Mesendoderm (in vitro differentiated cells): ENCODE results near the gene CALM3.

ENCODE experiments used
- DNase-seq: peaks from one replicate; pipeline ENCODE4 v3.0.0; 2013
- H2AK5ac ChIP-seq: 2 replicates; pipeline ENCODE4 v1.6.1; 2013; ENCODE audit warnings: low read length, inconsistent platforms
- H2BK120ac ChIP-seq: 2 replicates; pipeline ENCODE4 v1.6.1; 2013; ENCODE audit warnings: low read depth, mild to moderate bottlenecking, low read length, moderate library complexity, mixed read lengths
- H2BK15ac ChIP-seq: replicated peaks from 2 replicates; pipeline ENCODE4 v1.6.1; 2013; ENCODE audit warnings: low read depth, mild to moderate bottlenecking, moderate library complexity
- H2BK5ac ChIP-seq: 2 replicates; pipeline ENCODE4 v1.6.1; 2013; ENCODE audit warnings: low read length, inconsistent platforms
- H3K18ac ChIP-seq: 2 replicates; pipeline ENCODE4 v1.6.1; 2013; ENCODE audit warnings: mild to moderate bottlenecking, low read length, mixed read lengths
- H3K23ac ChIP-seq: one replicate; pipeline ENCODE4 v1.6.1; 2013; ENCODE audit warnings: low read length
- H3K27ac ChIP-seq: 2 replicates; pipeline ENCODE4 v1.5.1; 2013; ENCODE audit warnings: low read depth, mild to moderate bottlenecking, inconsistent platforms, low read length, moderate library complexity
- H3K27me3 ChIP-seq: 2 replicates; pipeline ENCODE4 v1.6.1; 2013; ENCODE audit warnings: low read length, control low read depth, mild to moderate bottlenecking, inconsistent platforms; ENCODE audit not compliant: insufficient read depth, poor library complexity
- H3K36me3 ChIP-seq: 2 replicates; pipeline ENCODE4 v1.6.1; 2013; ENCODE audit warnings: low read length, inconsistent platforms; ENCODE audit not compliant: control insufficient read depth, insufficient read depth
- H3K4ac ChIP-seq: one replicate; pipeline ENCODE4 v1.6.1; 2013; ENCODE audit warnings: low read depth, mild to moderate bottlenecking, low read length, moderate library complexity
- H3K4me1 ChIP-seq: 2 replicates; pipeline ENCODE4 v1.6.1; 2013; ENCODE audit warnings: low read depth, low read length, inconsistent platforms; ENCODE audit not compliant: control insufficient read depth
- H3K4me2 ChIP-seq: 2 replicates; pipeline ENCODE4 v1.6.1; 2013; ENCODE audit warnings: low read length
- H3K4me3 ChIP-seq: 2 replicates; pipeline ENCODE4 v1.5.1; 2013; ENCODE audit warnings: mild to moderate bottlenecking, low read length
- H3K56ac ChIP-seq: one replicate; pipeline ENCODE4 v1.6.1; 2013; ENCODE audit warnings: low read length
- H3K79me1 ChIP-seq: 2 replicates; pipeline ENCODE4 v1.6.1; 2013; ENCODE audit warnings: low read length, inconsistent platforms
- H3K79me2 ChIP-seq: 2 replicates; pipeline ENCODE4 v1.6.1; 2013; ENCODE audit warnings: mild to moderate bottlenecking, low read length; ENCODE audit not compliant: control insufficient read depth, insufficient read depth
- H3K9ac ChIP-seq: 2 replicates; pipeline ENCODE4 v1.6.1; 2013; ENCODE audit warnings: low read length, inconsistent platforms
- H4K5ac ChIP-seq: one replicate; pipeline ENCODE4 v1.6.1; 2013; ENCODE audit warnings: low read length
- H4K8ac ChIP-seq: one replicate; pipeline ENCODE4 v1.6.1; 2013; ENCODE audit warnings: low read depth, mild to moderate bottlenecking, control low read depth, low read length, moderate library complexity
- WGBS: extraction: QIAGEN DNeasy Blood & Tissue Kit; methylation state at CpG from one replicate; pipeline ENCODE4 v1.1.7; 2013; ENCODE audit warnings: low lambda C conversion rate, missing lambda C conversion rate; ENCODE audit not compliant: insufficient coverage; ENCODE audit errors: extremely low coverage; 5-methylcytosine and 5-hydroxymethylcytosine counted together

The CALM3 gene

GRCh38 chr19:46591254-46591653 is 9.9 kb upstream of the CALM3 start:
- DNase-seq = no peak
- Histone ChIP-seq H2BK15ac (no peak overlapping the region), H3K4me2 (no peak overlapping the region), H3K4me3 (no peak overlapping the region), H2AK5ac (no peak overlapping the region), H3K79me1 (no peaks in the 10 kb centered on the region), H3K56ac (no peak overlapping the region), H4K5ac (no peak overlapping the region), H2BK120ac (no peak overlapping the region), H2BK5ac (no peak overlapping the region), H3K18ac (no peak overlapping the region), H3K23ac (no peak overlapping the region), H3K27ac (no peak overlapping the region), H4K8ac (no peak overlapping the region), H3K4me1 (peaks cover 6% of the 10 kb centered on the region), H3K79me2 (no peaks in the 10 kb centered on the region), H3K27me3 (no peaks in the 10 kb centered on the region), H3K4ac (no peak overlapping the region), H3K9ac (no peak overlapping the region), H3K36me3 (no peaks in the 10 kb centered on the region)
- no CpG with 5 or more reads among the region's 4 CpGs for WGBS

DNA sequence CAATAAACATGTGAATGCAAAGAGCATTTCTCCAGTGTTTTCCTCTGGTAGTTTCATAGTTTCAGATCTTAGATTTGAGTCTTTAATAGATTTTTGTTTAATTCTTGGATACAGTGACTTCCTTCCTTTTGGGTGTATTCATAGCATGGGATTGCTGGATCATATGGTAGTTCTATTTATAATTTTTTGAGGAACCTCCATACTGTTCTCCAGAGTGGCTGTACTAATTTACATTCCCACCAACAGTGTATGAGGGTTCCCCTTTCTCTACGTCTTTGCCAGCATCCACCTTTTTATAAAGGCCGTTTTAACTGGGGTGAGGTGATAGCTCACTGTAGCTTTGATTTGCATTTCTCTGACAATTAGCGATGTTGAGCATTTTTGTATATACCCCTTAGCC is 9.3 kb upstream of the CALM3 start:
- no peak overlapping the region for H3K4me3 ChIP-seq
- H2AK5ac ChIP-seq = no peak overlapping the region
- H3K27me3 ChIP-seq = no peaks in the 10 kb centered on the region
- H3K9ac ChIP-seq = no peak overlapping the region
- H3K18ac ChIP-seq = no peak overlapping the region
- no peak overlapping the region for H3K27ac ChIP-seq
- no peak for DNase-seq
- no peaks in the 10 kb centered on the region for H3K79me1 ChIP-seq
- H2BK5ac ChIP-seq = no peak overlapping the region
- no peak overlapping the region for H3K56ac ChIP-seq
- H4K5ac ChIP-seq = no peak overlapping the region
- no peak overlapping the region for H3K4ac ChIP-seq
- no CpG with 5 or more reads among the region's 3 CpGs for WGBS
- no peak overlapping the region for H2BK120ac ChIP-seq
- H3K23ac ChIP-seq = no peak overlapping the region
- H3K79me2 ChIP-seq = no peaks in the 10 kb centered on the region
- no peaks in the 10 kb centered on the region for H3K36me3 ChIP-seq
- H3K4me1 ChIP-seq = peaks cover 6% of the 10 kb centered on the region
- no peak overlapping the region for H4K8ac ChIP-seq
- H3K4me2 ChIP-seq = no peak overlapping the region
- no peak overlapping the region for H2BK15ac ChIP-seq

DNA sequence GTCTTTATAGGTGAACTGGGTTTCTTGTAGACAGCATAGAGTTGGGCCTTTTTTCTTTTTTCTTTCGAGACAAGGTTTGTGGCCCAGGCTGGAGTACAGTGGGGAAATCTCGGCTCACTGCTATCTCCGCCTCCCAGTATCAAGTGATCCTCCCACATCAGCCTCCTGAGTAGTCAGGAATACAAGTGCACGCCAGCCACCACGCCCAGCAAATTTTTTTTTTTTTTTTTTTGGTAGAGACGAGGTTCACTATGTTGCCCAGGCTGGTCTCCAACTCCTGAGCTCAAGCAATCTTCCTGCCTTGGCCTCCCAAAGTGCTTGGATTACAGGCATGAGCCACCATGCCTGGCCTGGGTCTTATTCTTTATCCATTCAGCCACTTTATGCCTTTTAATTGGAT is 5.1 kb upstream of the CALM3 start:
- no peaks in the 10 kb centered on the region for H3K79me2 ChIP-seq
- H4K8ac ChIP-seq = no peak overlapping the region
- no peak overlapping the region for H2AK5ac ChIP-seq
- H3K27ac ChIP-seq = no peak overlapping the region
- H2BK5ac ChIP-seq = no peak overlapping the region
- no peak overlapping the region for H3K23ac ChIP-seq
- H2BK120ac ChIP-seq = no peak overlapping the region
- no peaks in the 10 kb centered on the region for H3K79me1 ChIP-seq
- WGBS = no CpG with 5 or more reads among the region's 6 CpGs
- H4K5ac ChIP-seq = no peak overlapping the region
- no peak overlapping the region for H3K4ac ChIP-seq
- no peak overlapping the region for H3K4me2 ChIP-seq
- no peak for DNase-seq
- no peaks in the 10 kb centered on the region for H3K36me3 ChIP-seq
- H3K4me3 ChIP-seq = no peak overlapping the region
- H3K9ac ChIP-seq = no peak overlapping the region
- H3K56ac ChIP-seq = no peak overlapping the region
- no peak overlapping the region for H3K18ac ChIP-seq
- no peaks in the 10 kb centered on the region for H3K27me3 ChIP-seq
- H3K4me1 ChIP-seq = no peaks in the 10 kb centered on the region
- no peak overlapping the region for H2BK15ac ChIP-seq

GRCh38 chr19:46598372-46598917 is 2.7 kb upstream of the CALM3 start:
- no CpG with 5 or more reads among the region's 4 CpGs for WGBS
- Histone ChIP-seq H3K79me1 (peaks cover 5% of the 10 kb centered on the region), H4K5ac (no peak overlapping the region)

GRCh38 chr19:46599716-46600373 is 1.3 kb upstream of the CALM3 start:
- Histone ChIP-seq H3K4ac (peak overlapping the region; percentile 93), H4K8ac (no peak overlapping the region), H2AK5ac (no peak overlapping the region), H3K9ac (peak overlapping the region; percentile 46), H3K79me1 (peaks cover 10% of the 10 kb centered on the region), H2BK5ac (no peak overlapping the region), H3K18ac (no peak overlapping the region), H3K79me2 (peaks cover 37% of the 10 kb centered on the region), H3K4me2 (no peak overlapping the region), H3K56ac (peak overlapping the region; percentile 58), H3K23ac (no peak overlapping the region), H2BK120ac (no peak overlapping the region), H3K4me3 (no peak overlapping the region), H3K4me1 (peaks cover 11% of the 10 kb centered on the region), H3K27ac (no peak overlapping the region), H2BK15ac (no peak overlapping the region), H3K27me3 (no peaks in the 10 kb centered on the region), H3K36me3 (no peaks in the 10 kb centered on the region), H4K5ac (no peak overlapping the region)
- no CpG with 5 or more reads among the region's 9 CpGs for WGBS
- DNase-seq = peak; percentile 54

More at GRCh38 chr19:46598372-46598917, 2.7 kb upstream of the CALM3 start:
- H4K8ac ChIP-seq = no peak overlapping the region
- H3K79me2 ChIP-seq = peaks cover 23% of the 10 kb centered on the region
- no peak overlapping the region for H3K23ac ChIP-seq
- H2BK120ac ChIP-seq = no peak overlapping the region
- no peak overlapping the region for H3K4ac ChIP-seq
- no peaks in the 10 kb centered on the region for H3K27me3 ChIP-seq
- H2AK5ac ChIP-seq = no peak overlapping the region
- H3K4me2 ChIP-seq = no peak overlapping the region
- H3K56ac ChIP-seq = no peak overlapping the region
- H2BK5ac ChIP-seq = no peak overlapping the region
- H3K4me1 ChIP-seq = peaks cover 6% of the 10 kb centered on the region
- H3K18ac ChIP-seq = no peak overlapping the region
- no peak overlapping the region for H3K27ac ChIP-seq
- H3K4me3 ChIP-seq = no peak overlapping the region
- no peak overlapping the region for H2BK15ac ChIP-seq
- H3K36me3 ChIP-seq = no peaks in the 10 kb centered on the region
- H3K9ac ChIP-seq = no peak overlapping the region
- DNase-seq = no peak
